ENCODE results near the gene NR3C1.

The NR3C1 gene

GRCh38 chr5:143356855-143357583 is 46.5 kb downstream of the NR3C1 start:
- TF ChIP-seq ZFX (IDR thresholded peaks at IDR 0.05; ENCODE audit: borderline replicate concordance) = no peak
- TF ChIP-seq CTCF (IDR thresholded peaks at IDR 0.05) = no peak
- no peak overlapping the region for H3K27ac ChIP-seq

- no peak for TF ChIP-seq ZFX (IDR thresholded peaks at IDR 0.05; ENCODE audit: borderline replicate concordance)
- TF ChIP-seq CTCF (IDR thresholded peaks at IDR 0.05) = no peak
- no peak overlapping the region for H3K27ac ChIP-seq
These were observed 47.8 kb downstream of the NR3C1 start for GRCh38 chr5:143355710-143356109.

GRCh38 chr5:143354025-143354424 is 49.5 kb downstream of the NR3C1 start:
- H3K27ac ChIP-seq = no peak overlapping the region
- TF ChIP-seq ZFX (IDR thresholded peaks at IDR 0.05; ENCODE audit: borderline replicate concordance) = no peak
- no peak for TF ChIP-seq CTCF (IDR thresholded peaks at IDR 0.05)

GRCh38 chr5:143352691-143353090 is 50.8 kb downstream of the NR3C1 start:
- H3K27ac ChIP-seq = no peak overlapping the region
- TF ChIP-seq CTCF (IDR thresholded peaks at IDR 0.05) (no peak), ZFX (IDR thresholded peaks at IDR 0.05; ENCODE audit: borderline replicate concordance) (no peak)

GRCh38 chr5:143350751-143351602 is 52.5 kb downstream of the NR3C1 start:
- no peak overlapping the region for H3K27ac ChIP-seq
- no peak for TF ChIP-seq ZFX (IDR thresholded peaks at IDR 0.05; ENCODE audit: borderline replicate concordance)
- no peak for TF ChIP-seq CTCF (IDR thresholded peaks at IDR 0.05)

- no peak overlapping the region for H3K27ac ChIP-seq
- no peak for TF ChIP-seq CTCF (IDR thresholded peaks at IDR 0.05)
- no peak for TF ChIP-seq ZFX (IDR thresholded peaks at IDR 0.05; ENCODE audit: borderline replicate concordance)
These were observed 53.1 kb downstream of the NR3C1 start for GRCh38 chr5:143350341-143350740.

- H3K27ac ChIP-seq = no peak overlapping the region
- no peak for TF ChIP-seq ZFX (IDR thresholded peaks at IDR 0.05; ENCODE audit: borderline replicate concordance)
- TF ChIP-seq CTCF (IDR thresholded peaks at IDR 0.05) = no peak
These were observed 54.3 kb downstream of the NR3C1 start for GRCh38 chr5:143349177-143349576.

All from 22Rv1 (cell line).